ENCODE results near the gene VPS11. TPM values are rescaled to one million over a fixed set of nuclear protein-coding genes. Genes with fewer than 3 reads are reported as not detected.
"Not testable (repeated sequence)": the region's sequence is repeated elsewhere in the genome, so short reads cannot be mapped to it uniquely, and the experiment has no call there.

The VPS11 gene
- total RNA-seq: 24.6 and 25.7 TPM in 2 replicates

- peak; percentile 97 for DNase-seq
These were observed at the start of gene VPS11 for GRCh38 chr11:119067371-119068222. TSS of gene VPS11 (plus strand) at chr11:119067818. CDS start at chr11:119067824, 6 bp downstream.

GRCh38 chr11:119018074-119018938 lies 49.3 kb upstream of the VPS11 start, which contains the start of the genes RPS25 and TRAPPC4:
TSS of gene RPS25 (minus strand) at chr11:119018343. CDS start at chr11:119018284, 59 bp downstream.
TSS of gene TRAPPC4 (plus strand) at chr11:119018766. CDS start at chr11:119018796, 30 bp downstream.
- peak; percentile 97 for DNase-seq

- DNase-seq: no peak
These were observed 47.6 kb upstream of the VPS11 start for GRCh38 chr11:119019996-119020395.

- no peak for DNase-seq
These were observed 46.0 kb upstream of the VPS11 start for GRCh38 chr11:119021631-119022030.

- no peak for DNase-seq
These were observed 43.9 kb upstream of the VPS11 start for GRCh38 chr11:119023741-119024140.

- no peak for DNase-seq
These were observed 43.1 kb upstream of the VPS11 start for GRCh38 chr11:119024430-119025098.

- no peak for DNase-seq
These were observed 42.5 kb upstream of the VPS11 start for GRCh38 chr11:119025099-119025473.

- no peak for DNase-seq
These were observed 42.1 kb upstream of the VPS11 start for GRCh38 chr11:119025541-119025940.

GRCh38 chr11:119025978-119026766 lies 41.4 kb upstream of the VPS11 start:
- no peak for DNase-seq

GRCh38 chr11:119026970-119027369 lies 40.6 kb upstream of the VPS11 start:
- DNase-seq: no peak

GRCh38 chr11:119027561-119028345 lies 39.9 kb upstream of the VPS11 start:
- no peak for DNase-seq

GRCh38 chr11:119028346-119029068 lies 39.1 kb upstream of the VPS11 start:
- DNase-seq: no peak

- DNase-seq: no peak
These were observed 38.6 kb upstream of the VPS11 start for GRCh38 chr11:119029069-119029339.

GRCh38 chr11:119029340-119030028 lies 38.1 kb upstream of the VPS11 start:
- no peak for DNase-seq

- no peak for DNase-seq
These were observed 37.6 kb upstream of the VPS11 start for GRCh38 chr11:119030029-119030328.

- DNase-seq: peak; percentile 99
These were observed 37.1 kb upstream of the VPS11 start, which contains the start of gene SLC37A4 for GRCh38 chr11:119030329-119031047. TSS of gene SLC37A4 (minus strand) at chr11:119030877.

GRCh38 chr11:119031912-119032280 lies 35.7 kb upstream of the VPS11 start:
- DNase-seq: no peak

GRCh38 chr11:119033421-119033820 lies 34.2 kb upstream of the VPS11 start:
- DNase-seq: not testable (repeated sequence)

GRCh38 chr11:119034813-119035212 lies 32.8 kb upstream of the VPS11 start:
- DNase-seq: no peak

All from dermis blood vessel endothelial cell (primary cell).